HG03103 (cell line): ENCODE measurements around the gene CLMN.

ENCODE experiments used
- ATAC-seq: cut with Tn5 transposase; IDR thresholded peaks from one replicate; pipeline ENCODE4 v1.9.1; 2021; ENCODE audit warnings: low read depth; ENCODE audit not compliant: unreplicated experiment

The CLMN gene

GRCh38 chr14:95319312-95320077 is at the start of gene CLMN:
TSS of gene CLMN (minus strand) at chr14:95319908. CDS start at chr14:95319792, 116 bp downstream.
- ATAC-seq: peak; percentile 44

- no peak for ATAC-seq
Observed at GRCh38 chr14:95365401-95365800, 45.7 kb upstream of the CLMN start.

GRCh38 chr14:95364481-95365209 is 44.9 kb upstream of the CLMN start:
- no peak for ATAC-seq

- ATAC-seq: no peak
Observed at GRCh38 chr14:95363468-95363954, 43.8 kb upstream of the CLMN start.

GRCh38 chr14:95362138-95362494 is 42.4 kb upstream of the CLMN start:
- no peak for ATAC-seq

- ATAC-seq: no peak
Observed at GRCh38 chr14:95361373-95362137, 41.8 kb upstream of the CLMN start.

GRCh38 chr14:95360828-95361227 is 41.1 kb upstream of the CLMN start:
- ATAC-seq: no peak

- ATAC-seq: no peak
Observed at GRCh38 chr14:95359994-95360826, 40.5 kb upstream of the CLMN start.

GRCh38 chr14:95356245-95356869 is 36.6 kb upstream of the CLMN start:
- ATAC-seq: no peak

GRCh38 chr14:95355422-95355821 is 35.7 kb upstream of the CLMN start:
- ATAC-seq: no peak

- no peak for ATAC-seq
Observed at GRCh38 chr14:95354834-95355233, 35.1 kb upstream of the CLMN start.

GRCh38 chr14:95353664-95354063 is 34.0 kb upstream of the CLMN start:
- ATAC-seq: no peak

- ATAC-seq: no peak
Observed at GRCh38 chr14:95353007-95353406, 33.3 kb upstream of the CLMN start.

GRCh38 chr14:95352481-95352880 is 32.8 kb upstream of the CLMN start:
- no peak for ATAC-seq

GRCh38 chr14:95349241-95349640 is 29.5 kb upstream of the CLMN start:
- ATAC-seq: no peak

GRCh38 chr14:95348395-95349080 is 28.8 kb upstream of the CLMN start:
- ATAC-seq: no peak

- ATAC-seq: no peak
Observed at GRCh38 chr14:95346820-95347219, 27.1 kb upstream of the CLMN start.

GRCh38 chr14:95346266-95346665 is 26.6 kb upstream of the CLMN start:
- ATAC-seq: no peak

- ATAC-seq: no peak
Observed at GRCh38 chr14:95345032-95345431, 25.3 kb upstream of the CLMN start.
